HG02970 (cell line): ENCODE data around the gene POU3F2.

Experiments
- ATAC-seq: cut with Tn5 transposase; IDR thresholded peaks from one replicate; pipeline ENCODE4 v1.9.1; 2021; ENCODE audit warnings: mild to moderate bottlenecking, moderate library complexity, moderate number of reproducible peaks; ENCODE audit not compliant: unreplicated experiment, low FRiP score

Gene POU3F2

GRCh38 chr6:98828941-98829411 is 5.4 kb upstream of the POU3F2 start:
- no peak for ATAC-seq

- ATAC-seq = no peak
Measured at GRCh38 chr6:98830146-98830545, 4.2 kb upstream of the POU3F2 start.

- no peak for ATAC-seq
Measured at GRCh38 chr6:98831057-98831958, 3.1 kb upstream of the POU3F2 start.

GRCh38 chr6:98831959-98832283 is 2.5 kb upstream of the POU3F2 start:
- no peak for ATAC-seq

GRCh38 chr6:98832284-98833056 is 1.9 kb upstream of the POU3F2 start:
- no peak for ATAC-seq

- no peak for ATAC-seq
Measured at GRCh38 chr6:98833057-98833306, 1.4 kb upstream of the POU3F2 start.

- no peak for ATAC-seq
Measured at GRCh38 chr6:98833307-98834059, 891 bp upstream of the POU3F2 start.

- no peak for ATAC-seq
Measured at GRCh38 chr6:98835149-98836024, 1.0 kb downstream of the POU3F2 start.

GRCh38 chr6:98836025-98836961 is 1.9 kb downstream of the POU3F2 start:
- no peak for ATAC-seq

GRCh38 chr6:98836962-98837944 is 2.9 kb downstream of the POU3F2 start:
- ATAC-seq = no peak

GRCh38 chr6:98838032-98838431 is 3.7 kb downstream of the POU3F2 start:
- no peak for ATAC-seq

GRCh38 chr6:98838975-98839374 is 4.6 kb downstream of the POU3F2 start:
- ATAC-seq = no peak

- no peak for ATAC-seq
Measured at GRCh38 chr6:98839781-98840361, 5.5 kb downstream of the POU3F2 start.

GRCh38 chr6:98840385-98840784 is 6.0 kb downstream of the POU3F2 start:
- ATAC-seq = no peak

- no peak for ATAC-seq
Measured at GRCh38 chr6:98840996-98841513, 6.7 kb downstream of the POU3F2 start.

GRCh38 chr6:98841621-98842341 is 7.4 kb downstream of the POU3F2 start:
- no peak for ATAC-seq
